Ishikawa (cell line): ENCODE data around the gene ZBTB46.

ENCODE experiments used
- CEBPB ChIP-seq: IDR thresholded peaks from 2 replicates; pipeline ENCODE4 v1.6.1; 2012
- CREB1 ChIP-seq: IDR thresholded peaks from 2 replicates; pipeline ENCODE4 v1.6.1; 2012; ENCODE audit warnings: low read depth
- EGR1 ChIP-seq: IDR thresholded peaks from 2 replicates; pipeline ENCODE4 v1.6.1; 2012
- EP300 ChIP-seq: IDR thresholded peaks from 2 replicates; pipeline ENCODE4 v1.6.1; 2012; ENCODE audit warnings: borderline replicate concordance
- FOXM1 ChIP-seq: IDR thresholded peaks from 2 replicates; pipeline ENCODE4 v1.6.1; 2012; ENCODE audit warnings: low read depth, borderline replicate concordance
- MAX ChIP-seq: IDR thresholded peaks from 2 replicates; pipeline ENCODE4 v1.6.1; 2012
- NFIC ChIP-seq: IDR thresholded peaks from 2 replicates; pipeline ENCODE4 v1.6.1; 2012
- RAD21 ChIP-seq: IDR thresholded peaks from 2 replicates; pipeline ENCODE4 v1.6.1; 2012; ENCODE audit warnings: low read depth
- TAF1 ChIP-seq: IDR thresholded peaks from 2 replicates; pipeline ENCODE4 v1.6.1; 2012; ENCODE audit warnings: low read depth, mild to moderate bottlenecking
- TCF12 ChIP-seq: IDR thresholded peaks from 2 replicates; pipeline ENCODE4 v1.6.1; 2012; ENCODE audit warnings: low read depth
- TEAD4 ChIP-seq: IDR thresholded peaks from 2 replicates; pipeline ENCODE4 v1.6.1; 2012
- USF1 ChIP-seq: IDR thresholded peaks from 2 replicates; pipeline ENCODE4 v1.6.1; 2012
- YY1 ChIP-seq: IDR thresholded peaks from 2 replicates; pipeline ENCODE4 v1.6.1; 2012; ENCODE audit warnings: low read depth
- ZBTB7A ChIP-seq: IDR thresholded peaks from 2 replicates; pipeline ENCODE4 v1.6.1; 2012; ENCODE audit warnings: low read depth
- TF ChIP-seq, protein P1 (sequence below): IDR thresholded peaks from 2 replicates; pipeline ENCODE4 v1.6.1; 2012; ENCODE audit warnings: low read depth, mild to moderate bottlenecking

Gene ZBTB46

DNA sequence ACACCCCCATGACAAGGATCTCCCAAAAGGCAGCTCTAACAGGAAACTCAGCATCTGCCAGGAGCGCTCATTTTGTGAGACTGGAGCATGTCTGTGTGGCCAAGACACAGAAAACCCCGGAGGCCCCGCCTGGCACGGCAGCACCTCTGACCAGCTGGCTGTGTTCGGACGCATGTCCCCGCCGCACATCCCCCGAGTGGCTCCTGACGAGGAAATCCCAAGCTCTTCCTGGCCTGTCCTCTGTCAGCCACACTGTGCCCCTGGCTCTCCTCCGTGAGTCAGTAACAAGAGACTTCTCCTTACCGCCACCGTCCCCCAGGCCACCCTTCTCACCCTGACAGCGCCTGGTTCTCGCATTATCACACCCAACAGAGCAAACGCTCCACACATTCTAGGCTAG is 77.1 kb downstream of the ZBTB46 start:
- TF ChIP-seq CREB1: no peak
- no peak for TF ChIP-seq ZBTB7A
- TF ChIP-seq TAF1: no peak
- no peak for TF ChIP-seq USF1
- no peak for TF ChIP-seq NFIC
- no peak for TF ChIP-seq EGR1
- no peak for TF ChIP-seq EP300

GRCh38 chr20:63753381-63753780 is 77.7 kb downstream of the ZBTB46 start:
- TF ChIP-seq TCF12 (no peak), USF1 (no peak), EP300 (no peak), NFIC (no peak), CEBPB (no peak), CREB1 (no peak), RAD21 (no peak), TAF1 (no peak), EGR1 (no peak), MAX (no peak), FOXM1 (no peak), ZBTB7A (no peak), TEAD4 (no peak), YY1 (no peak)
- TF ChIP-seq, protein P1, sequence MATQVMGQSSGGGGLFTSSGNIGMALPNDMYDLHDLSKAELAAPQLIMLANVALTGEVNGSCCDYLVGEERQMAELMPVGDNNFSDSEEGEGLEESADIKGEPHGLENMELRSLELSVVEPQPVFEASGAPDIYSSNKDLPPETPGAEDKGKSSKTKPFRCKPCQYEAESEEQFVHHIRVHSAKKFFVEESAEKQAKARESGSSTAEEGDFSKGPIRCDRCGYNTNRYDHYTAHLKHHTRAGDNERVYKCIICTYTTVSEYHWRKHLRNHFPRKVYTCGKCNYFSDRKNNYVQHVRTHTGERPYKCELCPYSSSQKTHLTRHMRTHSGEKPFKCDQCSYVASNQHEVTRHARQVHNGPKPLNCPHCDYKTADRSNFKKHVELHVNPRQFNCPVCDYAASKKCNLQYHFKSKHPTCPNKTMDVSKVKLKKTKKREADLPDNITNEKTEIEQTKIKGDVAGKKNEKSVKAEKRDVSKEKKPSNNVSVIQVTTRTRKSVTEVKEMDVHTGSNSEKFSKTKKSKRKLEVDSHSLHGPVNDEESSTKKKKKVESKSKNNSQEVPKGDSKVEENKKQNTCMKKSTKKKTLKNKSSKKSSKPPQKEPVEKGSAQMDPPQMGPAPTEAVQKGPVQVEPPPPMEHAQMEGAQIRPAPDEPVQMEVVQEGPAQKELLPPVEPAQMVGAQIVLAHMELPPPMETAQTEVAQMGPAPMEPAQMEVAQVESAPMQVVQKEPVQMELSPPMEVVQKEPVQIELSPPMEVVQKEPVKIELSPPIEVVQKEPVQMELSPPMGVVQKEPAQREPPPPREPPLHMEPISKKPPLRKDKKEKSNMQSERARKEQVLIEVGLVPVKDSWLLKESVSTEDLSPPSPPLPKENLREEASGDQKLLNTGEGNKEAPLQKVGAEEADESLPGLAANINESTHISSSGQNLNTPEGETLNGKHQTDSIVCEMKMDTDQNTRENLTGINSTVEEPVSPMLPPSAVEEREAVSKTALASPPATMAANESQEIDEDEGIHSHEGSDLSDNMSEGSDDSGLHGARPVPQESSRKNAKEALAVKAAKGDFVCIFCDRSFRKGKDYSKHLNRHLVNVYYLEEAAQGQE: no peak

DNA sequence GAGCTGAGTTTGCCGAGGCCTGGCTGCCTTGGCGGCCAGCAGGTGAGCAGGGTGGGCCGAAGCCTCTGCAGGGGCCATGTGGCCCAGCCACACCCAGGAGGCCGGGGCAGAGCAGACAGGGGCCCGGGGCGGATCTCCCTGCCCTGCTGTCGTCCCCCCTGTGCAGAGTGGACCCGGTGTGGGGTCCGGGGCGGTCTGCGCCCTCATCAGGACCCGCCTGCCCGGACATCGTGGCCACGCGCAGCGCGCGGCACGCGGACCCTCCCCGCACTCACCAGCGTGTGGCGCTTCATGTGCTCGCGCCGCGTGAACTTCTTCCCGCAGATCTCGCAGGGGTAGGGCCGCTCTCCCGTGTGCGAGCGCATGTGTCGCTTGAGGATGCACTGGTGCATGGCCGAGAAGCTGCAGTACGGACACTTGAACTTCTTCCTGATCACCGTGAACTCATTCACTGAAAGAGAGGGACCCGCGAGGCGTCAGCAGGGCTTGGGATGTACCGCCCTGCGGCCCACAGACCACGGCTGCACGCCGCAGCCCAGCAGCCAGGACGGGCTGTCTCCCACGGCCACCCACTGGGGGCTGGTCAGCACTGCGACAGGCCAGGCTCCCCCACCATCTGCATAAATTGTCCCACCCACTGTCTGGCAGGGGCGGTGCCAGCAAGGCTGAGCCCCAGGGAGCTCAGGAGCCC is 78.5 kb downstream of the ZBTB46 start:
- TF ChIP-seq RAD21 (no peak; the same call in 1 of the 2 replicates), FOXM1 (no peak), TCF12 (peak; percentile 23; the same call in 1 of the 2 replicates), TAF1 (no peak), ZBTB7A (0 out of 2 replicates have a peak, but pooled peaks have one; percentile 7), NFIC (no peak), MAX (peak; percentile 88)

GRCh38 chr20:63751471-63752271 is 79.4 kb downstream of the ZBTB46 start:
- TF ChIP-seq TCF12 (no peak), USF1 (no peak), FOXM1 (no peak), RAD21 (no peak), EGR1 (no peak), EP300 (no peak), TAF1 (no peak), CEBPB (no peak), TEAD4 (no peak), YY1 (no peak), NFIC (no peak), CREB1 (no peak), MAX (no peak)
- TF ChIP-seq, protein P1: no peak

DNA sequence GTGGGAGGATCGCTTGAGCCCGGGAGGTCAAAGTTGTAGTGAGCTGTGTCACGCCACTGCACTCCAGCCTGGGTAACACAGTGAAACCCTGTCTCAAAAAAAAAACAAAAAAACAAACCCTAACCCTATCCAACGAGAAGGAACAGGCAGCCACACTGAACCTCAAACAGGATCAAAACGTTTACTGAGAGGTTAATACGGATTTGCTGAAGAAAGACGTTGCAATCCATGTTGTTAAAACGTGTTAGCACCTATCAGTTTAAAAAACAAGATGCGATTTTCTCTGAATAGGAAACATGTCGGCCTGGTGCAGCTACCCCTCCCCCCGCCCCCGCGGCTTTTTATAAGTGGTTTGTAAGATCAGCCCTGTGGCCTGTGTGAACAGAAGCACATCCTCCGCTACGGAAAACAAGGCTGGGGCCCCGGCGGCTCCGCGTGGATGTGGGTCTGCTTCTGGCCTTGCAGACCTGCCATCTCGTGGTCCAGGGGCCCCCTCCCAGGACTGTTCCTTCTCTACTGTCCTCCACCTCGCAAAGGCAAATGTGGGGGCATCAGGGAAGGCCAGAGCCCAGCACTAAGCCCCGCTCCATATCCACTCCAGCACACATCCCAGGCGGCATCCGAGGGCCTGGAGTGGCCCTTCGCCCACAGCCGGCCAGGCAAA is 80.1 kb downstream of the ZBTB46 start:
- TF ChIP-seq CEBPB (no peak), RAD21 (no peak), EGR1 (no peak), CREB1 (no peak), USF1 (no peak), TEAD4 (no peak), YY1 (no peak), MAX (no peak), ZBTB7A (no peak), EP300 (no peak), NFIC (no peak), TAF1 (no peak), TCF12 (no peak), FOXM1 (no peak)
- TF ChIP-seq, protein P1: no peak
